AG09309 (cell line): Measurements from ENCODE around the gene PRX.
"Not testable (repeated sequence)": the region's sequence is repeated elsewhere in the genome, so short reads cannot be mapped to it uniquely, and the experiment has no call there.

Source experiments
- DNase-seq: peaks from one replicate; pipeline ENCODE4 v3.0.0-alpha.2; 2010; ENCODE audit warnings: low read depth
- H3K4me3 ChIP-seq: 2 replicates; pipeline ENCODE4 v1.5.1; 2011; ENCODE audit warnings: mild to moderate bottlenecking, low read depth, low read length, moderate library complexity; ENCODE audit not compliant: control insufficient read depth
- CTCF ChIP-seq: IDR thresholded peaks from 2 replicates; pipeline ENCODE4 v1.5.1; 2011; ENCODE audit warnings: mild to moderate bottlenecking, low read depth, low read length, inconsistent platforms; ENCODE audit not compliant: insufficient read depth, control insufficient read depth; ENCODE audit errors: missing control alignments

PRX gene

GRCh38 chr19:40412866-40413265, 312 bp downstream of the PRX start:
- no peak overlapping the region for H3K4me3 ChIP-seq
- TF ChIP-seq CTCF, result no peak
- no peak for DNase-seq

GRCh38 chr19:40411958-40412499, 1.1 kb downstream of the PRX start:
- H3K4me3 ChIP-seq, result no peak overlapping the region
- no peak for DNase-seq
- no peak for TF ChIP-seq CTCF

- no peak overlapping the region for H3K4me3 ChIP-seq
- TF ChIP-seq CTCF, result no peak
- no peak for DNase-seq
These were observed 1.9 kb downstream of the PRX start for GRCh38 chr19:40411125-40411842.

GRCh38 chr19:40410030-40410389, 3.2 kb downstream of the PRX start:
- no peak for TF ChIP-seq CTCF
- no peak overlapping the region for H3K4me3 ChIP-seq
- DNase-seq, result no peak

- DNase-seq, H3K4me3 ChIP-seq: not testable (repeated sequence)
These were observed 4.6 kb downstream of the PRX start for GRCh38 chr19:40408598-40408925.

- no peak for DNase-seq
- no peak overlapping the region for H3K4me3 ChIP-seq
- no peak for TF ChIP-seq CTCF
These were observed 5.2 kb downstream of the PRX start for GRCh38 chr19:40407714-40408597.
